H1 (cell line): ENCODE data around the gene STIM1. TPM values are rescaled to one million over a fixed set of nuclear protein-coding genes. Genes with fewer than 3 reads are reported as not detected.

ENCODE experiments used
- ASH2L ChIP-seq: fragments of 200-600, 300-600 bp; sonication (generic); IDR thresholded peaks from one replicate; pipeline ENCODE4 v1.7.1; 2017; ENCODE audit warnings: low read length
- ATF3 ChIP-seq: IDR thresholded peaks from 2 replicates; pipeline ENCODE4 v1.6.1; 2011; ENCODE audit warnings: low read depth, mild to moderate bottlenecking, low read length; ENCODE audit not compliant: insufficient read depth
- CHD7 ChIP-seq: fragments of 300-600 bp; sonication (generic); IDR thresholded peaks from 2 replicates; pipeline ENCODE4 v1.7.1; 2012; ENCODE audit warnings: low read length, moderate library complexity, mild to moderate bottlenecking, inconsistent platforms; ENCODE audit not compliant: insufficient replicate concordance
- KDM5A ChIP-seq: fragments of 200-600 bp; IDR thresholded peaks from 2 replicates; pipeline ENCODE4 v1.7.1; 2012; ENCODE audit warnings: mild to moderate bottlenecking, low read length, inconsistent platforms, mixed read lengths
- MAFK ChIP-seq: IDR thresholded peaks from 2 replicates; pipeline ENCODE4 v1.6.1; 2012; ENCODE audit warnings: low read depth, mild to moderate bottlenecking, improper control_type of control experiment, low read length
- RAD21 ChIP-seq, 2 experiments: IDR thresholded peaks in 1 of 2; conservative IDR thresholded peaks in 1 of 2; 2 replicates each; pipeline ENCODE4 v1.6.1; 2011; ENCODE audit warnings: low read depth in 2 of 2, low read length in 2 of 2, improper control_type of control experiment in 1 of 2, inconsistent platforms in 1 of 2, mild to moderate bottlenecking in 1 of 2, moderate library complexity in 1 of 2
- RBBP5 ChIP-seq: IDR thresholded peaks from 2 replicates; pipeline ENCODE4 v1.7.1; 2012; ENCODE audit warnings: low read depth, mild to moderate bottlenecking, inconsistent platforms, low read length, moderate library complexity, borderline replicate concordance
- RXRA ChIP-seq: IDR thresholded peaks from 2 replicates; pipeline ENCODE4 v1.6.1; 2011; ENCODE audit warnings: low read depth, mild to moderate bottlenecking, low read length, moderate library complexity; ENCODE audit not compliant: insufficient read depth
- TAF1 ChIP-seq: IDR thresholded peaks from 2 replicates; pipeline ENCODE4 v1.6.1; 2011; ENCODE audit warnings: mild to moderate bottlenecking, low read depth, low read length
- TBP ChIP-seq: IDR thresholded peaks from 2 replicates; pipeline ENCODE4 v1.6.1; 2011; ENCODE audit warnings: low read depth, low read length, improper control_type of control experiment
- TEAD4 ChIP-seq: IDR thresholded peaks from 2 replicates; pipeline ENCODE4 v1.6.1; 2012; ENCODE audit warnings: low read depth, low read length, inconsistent platforms, mixed read lengths
- polyA plus RNA-seq, 7 experiments: library from polyadenylated mRNA; depleted of rRNA in 3 of 7; stranded (reverse) in 5 of 7; unstranded in 2 of 7; fragments of >200 nt in 5 of 7; fragments of 200-250 nt in 2 of 7; gene quantifications; 1 replicate in 5 of 7; 2 replicates in 1 of 7; 4 replicates in 1 of 7; pipeline versions ENCODE4 v1.2.1 to v1.2.3, GENCODE V29; 2011 to 2013; ENCODE audit warnings: missing spikeins in 2 of 7, mixed read lengths in 2 of 7
- total RNA-seq: library from RNA; stranded (reverse); fragmentation: NEBNext Ultra II Directional; extraction: Animal tissue kit (Norgen Biotek cat#: 25700); gene quantifications from 2 replicates; pipeline ENCODE4 v1.2.1, GENCODE V29; 2021

STIM1 gene
- total and polyA plus RNA-seq, 2 of the 8 experiments (the other 6 are each of a cell fraction or from before 2014, with no cell fraction given), result 11.1 to 12.2 TPM

- TF ChIP-seq CHD7, result no peak
- no peak for TF ChIP-seq RXRA
- no peak for TF ChIP-seq TAF1
- no peak for TF ChIP-seq RBBP5
- no peak for TF ChIP-seq ASH2L
- no peak for TF ChIP-seq MAFK
- no peak for TF ChIP-seq TBP
- TF ChIP-seq ATF3, result no peak
- no peak for TF ChIP-seq TEAD4
- TF ChIP-seq KDM5A, result no peak
- TF ChIP-seq RAD21 (IDR thresholded peaks at IDR 0.05 in 1 of 2, conservative IDR thresholded peaks at IDR 0.05 in 1 of 2; ENCODE audit: low read depth in 2 of 2, low read length in 2 of 2), result no peak
- TF ChIP-seq, all 59 proteins: peak for 0
Observed at GRCh38 chr11:3890806-3891205, 35.3 kb downstream of the STIM1 start (continued).
